ENCODE measurements around the gene PYDC2.

Gene PYDC2

GRCh38 chr3:191461113-191461595 is at the start of gene PYDC2:
PYDC2 (plus strand) TSS chr3:191461163; CDS start chr3:191461163, 0 bp downstream.
- no peak for DNase-seq
- ATAC-seq, result no peak

- no peak for ATAC-seq
- no peak for DNase-seq
Measured at GRCh38 chr3:191412759-191413158, 48.2 kb upstream of the PYDC2 start.

GRCh38 chr3:191414286-191414685 is 46.7 kb upstream of the PYDC2 start:
- ATAC-seq, result no peak
- DNase-seq, result no peak

GRCh38 chr3:191414732-191415131 is 46.2 kb upstream of the PYDC2 start:
- DNase-seq, result no peak
- ATAC-seq, result no peak

- DNase-seq, result no peak
- ATAC-seq, result no peak
Measured at GRCh38 chr3:191415566-191415965, 45.4 kb upstream of the PYDC2 start.

GRCh38 chr3:191417457-191417729 is 43.6 kb upstream of the PYDC2 start:
- no peak for DNase-seq
- ATAC-seq, result no peak

- ATAC-seq (no peak), DNase-seq (no peak)
Measured at GRCh38 chr3:191420771-191421170, 40.2 kb upstream of the PYDC2 start.

GRCh38 chr3:191424881-191425280 is 36.1 kb upstream of the PYDC2 start:
- ATAC-seq (no peak), DNase-seq (no peak)

GRCh38 chr3:191425322-191425734 is 35.6 kb upstream of the PYDC2 start:
- ATAC-seq, result no peak
- DNase-seq, result no peak

GRCh38 chr3:191426311-191426710 is 34.7 kb upstream of the PYDC2 start:
- ATAC-seq (no peak), DNase-seq (no peak)

GRCh38 chr3:191428177-191428576 is 32.8 kb upstream of the PYDC2 start:
- DNase-seq, result no peak
- ATAC-seq, result no peak

GRCh38 chr3:191430103-191430502 is 30.9 kb upstream of the PYDC2 start:
- ATAC-seq (no peak), DNase-seq (no peak)

- no peak for DNase-seq
Measured at GRCh38 chr3:191431160-191431822, 29.7 kb upstream of the PYDC2 start.

GRCh38 chr3:191432162-191432561 is 28.8 kb upstream of the PYDC2 start:
- ATAC-seq (no peak), DNase-seq (no peak)

More at GRCh38 chr3:191431160-191431822, 29.7 kb upstream of the PYDC2 start:
- no peak for ATAC-seq

- no peak for DNase-seq
- no peak for ATAC-seq
Measured at GRCh38 chr3:191434024-191434423, 26.9 kb upstream of the PYDC2 start.

GRCh38 chr3:191435981-191436380 is 25.0 kb upstream of the PYDC2 start:
- ATAC-seq, result no peak
- no peak for DNase-seq

GRCh38 chr3:191438150-191438814 is 22.7 kb upstream of the PYDC2 start:
- DNase-seq (no peak), ATAC-seq (no peak)

- DNase-seq (no peak), ATAC-seq (no peak)
Measured at GRCh38 chr3:191440532-191440931, 20.4 kb upstream of the PYDC2 start.

GRCh38 chr3:191441687-191442086 is 19.3 kb upstream of the PYDC2 start:
- DNase-seq, result no peak

GRCh38 chr3:191444569-191444968 is 16.4 kb upstream of the PYDC2 start:
- no peak for ATAC-seq
- DNase-seq, result no peak

More at GRCh38 chr3:191441687-191442086, 19.3 kb upstream of the PYDC2 start:
- no peak for ATAC-seq

- DNase-seq, result no peak
- no peak for ATAC-seq
Measured at GRCh38 chr3:191449256-191449655, 11.7 kb upstream of the PYDC2 start.

- no peak for ATAC-seq
- no peak for DNase-seq
Measured at GRCh38 chr3:191455257-191455952, 5.6 kb upstream of the PYDC2 start.

- no peak for ATAC-seq
- DNase-seq, result no peak
Measured at GRCh38 chr3:191460360-191460759, 603 bp upstream of the PYDC2 start.

Data from stimulated activated naive CD8-positive, alpha-beta T cell treated with anti-CD3 and anti-CD28 coated beads, Interleukin-15, Interleukin-2, amounts not matched to agents 100 U/mL and 50 U/mL, for 24 hours (primary cell).